GM12872 (cell line): Measurements from ENCODE around the gene RPLP2.

Experiments
- CTCF ChIP-seq: IDR thresholded peaks from 3 replicates; pipeline ENCODE4 v1.5.1; 2011; ENCODE audit warnings: low read depth, mild to moderate bottlenecking, low read length, moderate library complexity; ENCODE audit not compliant: insufficient read depth

The RPLP2 gene

GRCh38 chr11:842370-843002 is 32.7 kb downstream of the RPLP2 start, which contains the start of the genes POLR2L and TSPAN4:
Gene POLR2L (minus strand): TSS chr11:842529. CDS start chr11:842508, 21 bp downstream.
Gene TSPAN4 (plus strand): TSS chr11:842852. CDS start chr11:850305, 7,453 bp downstream.
- TF ChIP-seq CTCF: no peak

DNA sequence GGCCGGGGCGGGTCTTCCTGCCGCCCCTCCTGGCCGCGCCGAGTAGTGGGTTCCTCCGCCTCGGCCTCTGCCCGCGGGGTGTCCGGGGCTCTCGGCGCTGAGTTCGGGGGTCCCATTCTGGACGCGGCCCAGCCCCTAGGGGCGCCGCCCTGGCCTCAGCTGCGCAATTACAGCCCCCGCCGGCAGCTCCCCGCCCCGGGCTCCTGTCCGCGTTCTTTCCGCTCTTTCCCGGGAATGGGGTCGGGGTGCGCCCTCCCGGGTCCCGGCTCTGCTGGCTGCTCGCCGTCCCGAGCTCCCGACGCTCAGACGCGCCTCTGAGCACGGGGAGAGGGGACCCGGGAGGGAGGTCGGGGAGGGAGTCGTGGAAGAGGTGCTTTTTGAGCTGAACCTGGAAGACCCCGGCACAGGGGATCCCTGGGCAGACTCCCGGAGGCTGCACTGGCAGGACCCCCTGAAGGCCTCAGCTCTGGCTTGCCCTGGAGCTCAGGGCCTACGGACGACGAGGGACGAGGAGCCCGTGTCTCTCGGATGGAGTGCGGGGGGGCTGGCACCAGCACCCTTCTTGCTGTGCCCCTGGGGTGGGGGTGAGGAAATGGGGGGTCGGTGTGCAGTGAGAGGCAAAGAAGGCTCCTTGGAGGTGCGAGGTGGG is 33.4 kb downstream of the RPLP2 start:
- peak; percentile 11; the same call in 1 of the 3 replicates for TF ChIP-seq CTCF

DNA sequence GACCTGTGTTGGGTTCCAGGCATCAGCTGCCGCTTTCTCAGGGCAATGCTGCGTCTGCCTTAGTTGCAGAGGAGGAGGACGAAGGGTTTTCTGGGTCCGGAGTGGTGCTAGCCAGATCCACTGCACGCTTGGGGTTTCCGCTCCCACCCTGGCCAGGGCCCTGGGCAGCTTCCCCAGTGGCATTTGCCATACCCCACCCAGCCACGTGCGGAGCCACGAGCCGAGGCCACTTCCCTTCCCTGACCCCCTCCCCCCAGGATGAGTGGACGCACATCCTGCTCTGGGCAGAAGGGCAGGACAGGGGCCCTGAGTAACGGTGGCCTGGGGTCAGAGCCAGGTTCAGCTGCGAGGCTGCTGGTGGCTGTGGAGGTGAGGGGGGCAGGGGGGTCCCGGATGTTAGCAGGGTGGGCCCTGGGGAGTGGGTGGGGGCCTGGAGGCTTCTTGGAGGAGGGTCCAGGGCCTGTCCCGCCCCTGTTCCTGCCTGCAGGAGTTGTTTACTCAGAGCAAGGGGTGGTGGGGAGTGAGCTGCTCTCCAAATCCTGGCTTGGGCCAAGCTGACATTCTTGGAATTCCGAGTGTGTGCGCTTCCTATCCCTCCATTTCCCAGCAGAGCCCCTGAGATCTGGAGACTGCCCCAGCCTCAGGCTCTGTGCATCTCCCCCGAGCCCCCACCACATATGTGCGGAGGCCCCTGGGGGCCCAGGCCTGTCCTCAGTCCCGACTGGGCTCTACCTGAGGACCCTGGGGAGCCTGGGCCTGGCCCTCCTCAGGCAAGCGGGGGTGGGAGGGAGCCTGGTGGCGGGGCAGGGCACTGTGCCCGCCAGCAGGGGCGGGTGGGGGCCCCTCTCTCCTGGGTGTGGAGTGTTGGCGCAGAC is 34.3 kb downstream of the RPLP2 start:
- TF ChIP-seq CTCF: no peak

GRCh38 chr11:844693-845644 is 35.2 kb downstream of the RPLP2 start:
- no peak for TF ChIP-seq CTCF

GRCh38 chr11:845872-846495 is 36.2 kb downstream of the RPLP2 start:
- no peak for TF ChIP-seq CTCF

GRCh38 chr11:846496-847098 is 36.8 kb downstream of the RPLP2 start:
- TF ChIP-seq CTCF: no peak
